ENCODE data around the gene ELN. TPM values are rescaled to one million over a fixed set of nuclear protein-coding genes. Genes with fewer than 3 reads are reported as not detected.

Gene ELN
- 0.38 TPM in 1 of 2 replicates, not detected in the other for total RNA-seq

DNA sequence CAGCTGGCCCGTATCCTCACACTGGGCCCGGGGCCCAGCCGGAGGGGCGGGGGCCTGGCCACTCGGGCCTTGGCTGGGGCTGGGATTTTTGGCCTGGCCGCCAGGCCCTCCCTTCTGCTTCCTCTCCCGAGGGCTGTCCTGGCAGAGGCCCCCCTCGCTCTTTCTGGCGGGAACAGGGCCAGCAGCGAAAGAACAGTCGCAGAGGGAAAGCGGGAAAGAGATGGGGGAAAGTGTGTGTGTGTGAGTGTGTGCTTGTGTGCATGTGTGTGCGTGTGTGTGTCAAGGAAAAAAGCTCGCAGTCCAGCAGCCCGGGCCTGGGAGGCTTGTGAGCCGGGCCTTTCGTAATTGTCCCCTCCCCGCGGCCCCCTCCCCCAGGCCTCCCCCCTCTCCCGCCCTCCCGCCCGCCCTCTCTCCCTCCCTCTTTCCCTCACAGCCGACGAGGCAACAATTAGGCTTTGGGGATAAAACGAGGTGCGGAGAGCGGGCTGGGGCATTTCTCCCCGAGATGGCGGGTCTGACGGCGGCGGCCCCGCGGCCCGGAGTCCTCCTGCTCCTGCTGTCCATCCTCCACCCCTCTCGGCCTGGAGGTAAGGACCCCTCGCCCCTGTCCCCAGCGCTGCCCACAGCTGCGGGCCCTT, at the start of gene ELN:
ELN (plus strand) TSS at position 491 of the 638 bp plus-strand sequence; CDS start at position 506, 15 bp downstream.

DNA sequence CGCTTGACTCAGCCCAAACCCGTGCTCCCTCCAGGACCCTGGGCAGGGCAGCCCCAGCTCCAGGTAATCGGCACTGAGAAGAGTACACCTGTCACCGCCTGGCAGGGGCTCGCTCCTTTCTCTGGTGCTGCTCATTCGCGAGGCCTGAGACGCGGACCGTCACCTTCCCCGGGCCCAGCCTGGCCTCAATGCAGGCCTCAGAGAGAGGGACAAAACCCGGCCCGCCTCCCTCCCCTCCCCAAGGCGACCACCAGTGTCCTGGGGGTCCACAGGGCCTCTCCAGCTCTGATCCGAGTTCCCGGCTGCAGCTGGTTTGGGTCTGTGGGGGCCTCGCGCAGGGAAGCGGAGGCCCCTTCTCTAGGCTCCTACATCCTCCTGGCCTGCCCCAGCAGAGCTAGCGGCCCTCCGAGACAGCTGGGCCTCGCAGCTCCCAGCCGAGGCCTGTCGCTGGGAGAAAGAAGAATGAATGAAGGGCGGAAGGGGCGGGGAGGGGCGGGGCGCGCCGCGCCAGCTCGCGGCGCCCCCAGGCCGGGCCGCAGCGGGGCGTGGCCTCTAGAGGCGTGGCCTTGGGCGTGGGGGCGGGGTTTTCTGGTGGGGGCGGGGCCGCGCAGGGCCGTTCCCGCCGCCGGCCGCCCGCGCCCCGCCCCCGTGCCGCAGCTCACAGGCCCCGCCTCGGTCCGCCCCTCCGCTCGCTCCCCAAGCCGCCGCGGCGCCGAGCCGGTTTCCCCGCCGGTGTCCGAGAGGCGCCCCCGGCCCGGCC, 55.3 kb downstream of the ELN start, which contains the start of gene LIMK1:
LIMK1 (plus strand) TSS at position 688 of the 760 bp plus-strand sequence. CDS start 187 bp downstream, outside the sequence.

Other genes with a start within 250 kb of the ELN start
- 93.7 and 98.1 TPM in 2 replicates for gene CLDN4, start 197.2 kb upstream of the ELN start, total RNA-seq
- gene METTL27, start 185.7 kb upstream of the ELN start, total RNA-seq, result 10.8 and 28.3 TPM in 2 replicates
- gene TMEM270, start 167.0 kb upstream of the ELN start, total RNA-seq, result not detected in 2 replicates
- gene LIMK1, start 55.6 kb downstream of the ELN start, total RNA-seq, result 77.9 and 94.3 TPM in 2 replicates
- 260 and 303 TPM in 2 replicates for gene EIF4H, start 146.2 kb downstream of the ELN start, total RNA-seq
- gene LAT2, start 181.8 kb downstream of the ELN start, total RNA-seq, result 0.25 and 1.1 TPM in 2 replicates
- 15.2 and 52.0 TPM in 2 replicates for gene RFC2, start 226.2 kb downstream of the ELN start, total RNA-seq

Measured in mesangial cell (primary cell).